ENCODE measurements around the gene ME3.

ME3 gene

GRCh38 chr11:86692317-86692716 lies 19.9 kb upstream of the ME3 start:
- TF ChIP-seq NFIC (IDR thresholded peaks at IDR 0.05), result no peak
- no peak for TF ChIP-seq EP300 (IDR thresholded peaks at IDR 0.05; ENCODE audit: borderline replicate concordance)
- TF ChIP-seq CREB1 (IDR thresholded peaks at IDR 0.05; ENCODE audit: low read depth), result no peak
- TF ChIP-seq EGR1 (IDR thresholded peaks at IDR 0.05), result no peak
- TF ChIP-seq, protein P1, sequence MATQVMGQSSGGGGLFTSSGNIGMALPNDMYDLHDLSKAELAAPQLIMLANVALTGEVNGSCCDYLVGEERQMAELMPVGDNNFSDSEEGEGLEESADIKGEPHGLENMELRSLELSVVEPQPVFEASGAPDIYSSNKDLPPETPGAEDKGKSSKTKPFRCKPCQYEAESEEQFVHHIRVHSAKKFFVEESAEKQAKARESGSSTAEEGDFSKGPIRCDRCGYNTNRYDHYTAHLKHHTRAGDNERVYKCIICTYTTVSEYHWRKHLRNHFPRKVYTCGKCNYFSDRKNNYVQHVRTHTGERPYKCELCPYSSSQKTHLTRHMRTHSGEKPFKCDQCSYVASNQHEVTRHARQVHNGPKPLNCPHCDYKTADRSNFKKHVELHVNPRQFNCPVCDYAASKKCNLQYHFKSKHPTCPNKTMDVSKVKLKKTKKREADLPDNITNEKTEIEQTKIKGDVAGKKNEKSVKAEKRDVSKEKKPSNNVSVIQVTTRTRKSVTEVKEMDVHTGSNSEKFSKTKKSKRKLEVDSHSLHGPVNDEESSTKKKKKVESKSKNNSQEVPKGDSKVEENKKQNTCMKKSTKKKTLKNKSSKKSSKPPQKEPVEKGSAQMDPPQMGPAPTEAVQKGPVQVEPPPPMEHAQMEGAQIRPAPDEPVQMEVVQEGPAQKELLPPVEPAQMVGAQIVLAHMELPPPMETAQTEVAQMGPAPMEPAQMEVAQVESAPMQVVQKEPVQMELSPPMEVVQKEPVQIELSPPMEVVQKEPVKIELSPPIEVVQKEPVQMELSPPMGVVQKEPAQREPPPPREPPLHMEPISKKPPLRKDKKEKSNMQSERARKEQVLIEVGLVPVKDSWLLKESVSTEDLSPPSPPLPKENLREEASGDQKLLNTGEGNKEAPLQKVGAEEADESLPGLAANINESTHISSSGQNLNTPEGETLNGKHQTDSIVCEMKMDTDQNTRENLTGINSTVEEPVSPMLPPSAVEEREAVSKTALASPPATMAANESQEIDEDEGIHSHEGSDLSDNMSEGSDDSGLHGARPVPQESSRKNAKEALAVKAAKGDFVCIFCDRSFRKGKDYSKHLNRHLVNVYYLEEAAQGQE (IDR thresholded peaks at IDR 0.05; ENCODE audit: low read depth), result no peak
- TF ChIP-seq, protein P2, sequence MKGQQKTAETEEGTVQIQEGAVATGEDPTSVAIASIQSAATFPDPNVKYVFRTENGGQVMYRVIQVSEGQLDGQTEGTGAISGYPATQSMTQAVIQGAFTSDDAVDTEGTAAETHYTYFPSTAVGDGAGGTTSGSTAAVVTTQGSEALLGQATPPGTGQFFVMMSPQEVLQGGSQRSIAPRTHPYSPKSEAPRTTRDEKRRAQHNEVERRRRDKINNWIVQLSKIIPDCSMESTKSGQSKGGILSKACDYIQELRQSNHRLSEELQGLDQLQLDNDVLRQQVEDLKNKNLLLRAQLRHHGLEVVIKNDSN (IDR thresholded peaks at IDR 0.05), result no peak
- no peak for TF ChIP-seq RAD21 (IDR thresholded peaks at IDR 0.05; ENCODE audit: low read depth)
- TF ChIP-seq ZBTB7A (IDR thresholded peaks at IDR 0.05; ENCODE audit: low read depth), result no peak
- no peak for TF ChIP-seq TCF12 (IDR thresholded peaks at IDR 0.05; ENCODE audit: low read depth)
- no peak for TF ChIP-seq MAX (IDR thresholded peaks at IDR 0.05)
- TF ChIP-seq YY1 (IDR thresholded peaks at IDR 0.05; ENCODE audit: low read depth), result no peak
- TF ChIP-seq TEAD4 (IDR thresholded peaks at IDR 0.05), result no peak
- TF ChIP-seq TAF1 (IDR thresholded peaks at IDR 0.05; ENCODE audit: low read depth), result no peak
- no peak for TF ChIP-seq CEBPB (IDR thresholded peaks at IDR 0.05)
- no peak for TF ChIP-seq FOXM1 (IDR thresholded peaks at IDR 0.05; ENCODE audit: borderline replicate concordance, low read depth)

- TF ChIP-seq YY1 (IDR thresholded peaks at IDR 0.05; ENCODE audit: low read depth) (no peak), TEAD4 (IDR thresholded peaks at IDR 0.05) (peak; percentile 37; the same call in 1 of the 2 replicates)
Observed at GRCh38 chr11:86688398-86689179, 16.2 kb upstream of the ME3 start.

DNA sequence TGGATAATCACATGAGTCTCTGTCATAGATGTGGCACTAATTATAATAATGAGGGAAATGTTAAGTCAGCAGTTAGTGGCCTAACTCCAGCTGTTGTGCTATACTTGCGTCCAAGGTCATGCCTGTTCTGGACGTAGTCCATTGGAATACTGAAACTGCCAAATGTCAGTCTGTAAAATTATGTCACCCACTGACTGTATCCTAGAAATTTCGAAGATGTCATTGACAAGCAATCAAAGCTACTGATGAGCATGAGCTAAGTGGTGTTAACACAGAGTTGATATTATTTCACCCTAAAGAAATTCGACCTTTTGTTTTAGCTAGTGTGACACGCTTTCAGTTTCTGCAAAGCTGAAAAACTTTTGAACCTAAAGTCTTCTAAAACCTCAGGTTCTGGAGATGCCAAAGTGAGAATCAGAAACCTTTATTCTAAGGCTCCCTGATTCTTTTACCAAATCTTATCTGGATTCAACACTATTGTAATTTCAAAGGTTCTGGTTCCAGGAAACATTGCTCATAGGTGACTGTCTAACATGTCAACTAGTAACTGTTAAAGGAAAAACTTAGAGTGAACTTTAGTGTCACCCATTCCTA lies 14.9 kb upstream of the ME3 start:
- TF ChIP-seq ZBTB7A (IDR thresholded peaks at IDR 0.05; ENCODE audit: low read depth) (no peak), FOXM1 (IDR thresholded peaks at IDR 0.05; ENCODE audit: borderline replicate concordance, low read depth) (no peak), TAF1 (IDR thresholded peaks at IDR 0.05; ENCODE audit: low read depth) (no peak), EGR1 (IDR thresholded peaks at IDR 0.05) (no peak), CREB1 (IDR thresholded peaks at IDR 0.05; ENCODE audit: low read depth) (no peak), RAD21 (IDR thresholded peaks at IDR 0.05; ENCODE audit: low read depth) (no peak), TEAD4 (IDR thresholded peaks at IDR 0.05) (no peak), MAX (IDR thresholded peaks at IDR 0.05) (no peak), TCF12 (IDR thresholded peaks at IDR 0.05; ENCODE audit: low read depth) (no peak), EP300 (IDR thresholded peaks at IDR 0.05; ENCODE audit: borderline replicate concordance) (no peak), NFIC (IDR thresholded peaks at IDR 0.05) (no peak), CEBPB (IDR thresholded peaks at IDR 0.05) (no peak), YY1 (IDR thresholded peaks at IDR 0.05; ENCODE audit: low read depth) (no peak)
- TF ChIP-seq, protein P1 (IDR thresholded peaks at IDR 0.05; ENCODE audit: low read depth), result no peak
- TF ChIP-seq, protein P2 (IDR thresholded peaks at IDR 0.05), result no peak

DNA sequence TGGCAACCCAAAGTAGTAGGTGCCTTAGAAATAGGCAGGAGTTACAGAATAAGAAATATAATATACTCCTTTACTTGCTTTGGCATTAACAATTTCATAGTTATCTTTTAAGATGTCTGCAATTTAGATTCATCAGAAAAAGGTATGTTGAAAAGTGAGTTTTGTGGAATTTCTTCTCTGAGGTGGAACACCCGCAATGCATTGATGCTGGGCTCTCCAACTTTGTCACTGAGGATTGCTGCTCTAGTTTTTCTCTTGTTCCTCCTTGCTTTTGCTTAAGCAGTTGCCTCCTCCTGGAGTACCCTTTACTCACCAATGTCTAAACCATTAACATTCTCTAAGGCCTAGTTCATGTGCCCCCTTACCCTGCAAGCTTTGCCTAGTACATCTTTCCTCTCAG lies 14.1 kb upstream of the ME3 start:
- TF ChIP-seq, protein P2 (IDR thresholded peaks at IDR 0.05), result no peak

DNA sequence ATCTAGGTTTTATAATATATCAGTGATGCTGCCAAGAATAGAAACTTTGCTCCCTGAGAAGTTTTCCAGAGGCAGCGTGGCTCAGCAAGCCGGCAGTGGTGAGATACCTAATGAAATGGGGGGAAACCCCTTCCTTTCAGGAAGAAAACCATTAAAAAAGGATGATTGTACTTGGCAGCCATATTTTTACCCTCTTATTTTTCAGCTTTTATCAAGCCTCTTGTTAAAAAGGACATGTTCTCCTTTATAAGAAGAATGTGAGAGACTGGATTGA lies 9.0 kb upstream of the ME3 start:
- TF ChIP-seq, protein P1 (IDR thresholded peaks at IDR 0.05; ENCODE audit: low read depth), result no peak

Data from Ishikawa (cell line).